Measurements from ENCODE around the gene MOB2.

DNA sequence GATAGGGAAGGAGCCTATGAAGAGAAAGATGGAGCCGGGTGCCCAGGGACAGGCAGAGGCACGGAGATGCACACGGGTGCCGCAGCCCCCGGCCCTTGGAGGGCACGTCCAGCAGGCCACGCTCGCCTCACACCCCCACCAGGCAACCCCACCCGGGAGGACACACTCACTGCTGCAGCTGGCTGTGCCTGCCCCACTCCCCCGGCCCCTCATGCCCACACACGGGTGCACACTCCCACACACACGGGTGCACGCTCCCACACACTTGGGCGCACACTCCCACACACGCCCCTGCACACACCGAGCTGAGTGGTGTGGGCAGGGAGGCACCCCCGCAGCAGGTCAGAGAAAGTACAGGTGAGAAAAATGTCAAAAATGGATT, 1.1 kb downstream of the MOB2 start:
- TF ChIP-seq, protein P1, sequence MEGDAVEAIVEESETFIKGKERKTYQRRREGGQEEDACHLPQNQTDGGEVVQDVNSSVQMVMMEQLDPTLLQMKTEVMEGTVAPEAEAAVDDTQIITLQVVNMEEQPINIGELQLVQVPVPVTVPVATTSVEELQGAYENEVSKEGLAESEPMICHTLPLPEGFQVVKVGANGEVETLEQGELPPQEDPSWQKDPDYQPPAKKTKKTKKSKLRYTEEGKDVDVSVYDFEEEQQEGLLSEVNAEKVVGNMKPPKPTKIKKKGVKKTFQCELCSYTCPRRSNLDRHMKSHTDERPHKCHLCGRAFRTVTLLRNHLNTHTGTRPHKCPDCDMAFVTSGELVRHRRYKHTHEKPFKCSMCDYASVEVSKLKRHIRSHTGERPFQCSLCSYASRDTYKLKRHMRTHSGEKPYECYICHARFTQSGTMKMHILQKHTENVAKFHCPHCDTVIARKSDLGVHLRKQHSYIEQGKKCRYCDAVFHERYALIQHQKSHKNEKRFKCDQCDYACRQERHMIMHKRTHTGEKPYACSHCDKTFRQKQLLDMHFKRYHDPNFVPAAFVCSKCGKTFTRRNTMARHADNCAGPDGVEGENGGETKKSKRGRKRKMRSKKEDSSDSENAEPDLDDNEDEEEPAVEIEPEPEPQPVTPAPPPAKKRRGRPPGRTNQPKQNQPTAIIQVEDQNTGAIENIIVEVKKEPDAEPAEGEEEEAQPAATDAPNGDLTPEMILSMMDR (IDR thresholded peaks at IDR 0.05; ENCODE audit: insufficient read depth, low read length, poor library complexity, severe bottlenecking) = no peak
- TF ChIP-seq EZH2phosphoT487 (conservative IDR thresholded peaks at IDR 0.05; ENCODE audit: low read length) = no peak
